ENCODE results near the gene NFKBIE. TPM values are rescaled to one million over a fixed set of nuclear protein-coding genes. Genes with fewer than 3 reads are reported as not detected.
A peak's percentile ranks its signal among the peaks of the same experiment; 100 is the strongest.

NFKBIE gene
- total RNA-seq, 6 experiments from 2014 or later, result 2.5 to 30.2 (median 10.8) TPM

DNA sequence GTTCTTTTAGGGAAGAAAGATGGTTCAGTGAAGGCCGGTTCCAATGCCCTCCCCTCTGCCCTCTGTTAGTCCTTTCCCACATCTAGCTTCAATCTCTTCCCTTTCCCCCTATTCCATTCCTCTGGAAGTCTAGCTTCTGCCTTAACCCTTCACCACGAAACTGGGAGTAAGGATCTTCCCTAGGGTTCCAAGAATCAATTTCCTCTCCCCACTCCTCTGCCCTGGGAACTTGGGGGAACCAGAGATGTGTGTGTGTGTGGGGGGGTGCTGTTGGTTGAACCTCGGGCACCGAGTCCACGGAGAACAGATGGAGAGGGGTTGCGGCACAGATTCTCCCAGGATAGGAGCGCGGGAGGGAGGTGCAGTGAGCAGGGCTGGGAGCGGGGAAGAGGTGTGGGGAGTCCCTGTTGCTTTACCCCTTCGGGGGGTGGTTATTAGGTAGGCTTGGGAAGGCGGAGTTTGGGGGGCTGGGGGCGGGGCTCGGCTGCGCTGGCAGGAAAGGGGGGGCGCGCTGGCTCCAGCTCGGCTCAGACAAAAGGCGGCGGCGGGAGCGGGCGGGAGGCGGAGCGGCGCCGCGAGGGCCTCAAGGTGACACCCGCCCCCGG is 4.7 kb upstream of the NFKBIE start, which contains the start of gene TMEM151B:
Gene TMEM151B (plus strand): TSS at position 530 of the 605 bp plus-strand sequence. CDS start 293 bp downstream, outside the sequence.
- Histone ChIP-seq H3K27me3 (no peaks in the 10 kb centered on the region), H3K36me3 (no peaks in the 10 kb centered on the region), H3K9me3 (no peaks in the 10 kb centered on the region), H3K4me3 (peak within 1 kb of the TSS in 1 of 3 donors; percentile 27), H3K4me1 (no peaks in the 10 kb centered on the region), H3K27ac (no peak within 1 kb of the TSS)
- no peak for TF ChIP-seq POLR2A (IDR thresholded peaks at IDR 0.05)
- TF ChIP-seq, protein P1, sequence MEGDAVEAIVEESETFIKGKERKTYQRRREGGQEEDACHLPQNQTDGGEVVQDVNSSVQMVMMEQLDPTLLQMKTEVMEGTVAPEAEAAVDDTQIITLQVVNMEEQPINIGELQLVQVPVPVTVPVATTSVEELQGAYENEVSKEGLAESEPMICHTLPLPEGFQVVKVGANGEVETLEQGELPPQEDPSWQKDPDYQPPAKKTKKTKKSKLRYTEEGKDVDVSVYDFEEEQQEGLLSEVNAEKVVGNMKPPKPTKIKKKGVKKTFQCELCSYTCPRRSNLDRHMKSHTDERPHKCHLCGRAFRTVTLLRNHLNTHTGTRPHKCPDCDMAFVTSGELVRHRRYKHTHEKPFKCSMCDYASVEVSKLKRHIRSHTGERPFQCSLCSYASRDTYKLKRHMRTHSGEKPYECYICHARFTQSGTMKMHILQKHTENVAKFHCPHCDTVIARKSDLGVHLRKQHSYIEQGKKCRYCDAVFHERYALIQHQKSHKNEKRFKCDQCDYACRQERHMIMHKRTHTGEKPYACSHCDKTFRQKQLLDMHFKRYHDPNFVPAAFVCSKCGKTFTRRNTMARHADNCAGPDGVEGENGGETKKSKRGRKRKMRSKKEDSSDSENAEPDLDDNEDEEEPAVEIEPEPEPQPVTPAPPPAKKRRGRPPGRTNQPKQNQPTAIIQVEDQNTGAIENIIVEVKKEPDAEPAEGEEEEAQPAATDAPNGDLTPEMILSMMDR (IDR thresholded peaks at IDR 0.05), result no peak
- 32% methylated on average over 8 of the region's 29 CpGs for WGBS (ENCODE audit: insufficient coverage, low coverage, low lambda C conversion rate, missing lambda C conversion rate)
- ATAC-seq (no peak), DNase-seq (peak in 1 of 3 donors; percentile 8)
- intact Hi-C loops (cut with DNase I), result loop anchor here (5.0 kb wide), 1 partner anchor 67 kb away; no protein-coding TSS in a partner anchor

DNA sequence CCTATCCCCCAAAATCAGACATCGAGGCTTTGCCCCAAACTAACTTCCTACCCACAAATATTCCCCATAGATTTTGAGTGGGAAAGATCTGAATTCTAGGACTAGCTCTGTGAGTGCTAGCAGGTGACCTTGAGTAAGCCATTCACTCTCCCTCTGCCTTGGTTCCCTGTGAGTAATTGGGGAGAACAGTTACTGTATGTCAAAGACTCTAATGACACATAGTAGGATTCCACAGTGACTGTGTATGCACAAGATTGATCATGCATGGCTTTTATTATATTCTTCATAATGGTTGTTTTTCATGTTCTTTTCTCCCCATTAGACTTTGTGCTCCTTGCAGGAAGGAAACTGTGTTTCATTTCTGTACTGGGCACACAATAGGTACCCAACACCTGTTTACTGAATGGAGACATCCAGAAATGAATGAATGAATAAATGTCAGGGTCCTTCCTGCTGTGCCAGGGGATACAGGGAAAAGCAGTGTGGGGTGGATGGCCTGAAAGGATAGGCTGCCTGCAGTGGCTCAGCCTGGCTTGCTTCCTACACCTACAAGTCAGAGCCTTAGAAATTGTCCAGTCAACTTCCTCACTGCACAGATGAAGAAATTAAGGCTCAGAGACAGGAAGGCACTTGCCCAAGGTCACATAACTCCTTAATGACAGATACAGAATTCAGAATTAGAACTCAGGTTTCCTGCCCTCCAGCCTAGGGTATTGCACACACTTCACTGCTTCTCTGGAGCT is 4.0 kb upstream of the NFKBIE start:
- TF ChIP-seq, protein P1 (IDR thresholded peaks at IDR 0.05), result no peak
- TF ChIP-seq POLR2A (IDR thresholded peaks at IDR 0.05), result no peak
- H3K27me3 ChIP-seq, result no peaks in the 10 kb centered on the region
- no peak overlapping the region for H3K27ac ChIP-seq
- ATAC-seq (no peak), DNase-seq (peak in 1 of 3 donors; percentile 11)
- intact Hi-C loops (cut with DNase I), result loop anchor here (5.0 kb wide), 1 partner anchor 68 kb away; no protein-coding TSS in a partner anchor
- WGBS (ENCODE audit: insufficient coverage, low coverage, low lambda C conversion rate, missing lambda C conversion rate), result 13% methylated on average over 1 of the region's 1 CpG
- peaks cover 0 to 5% (median 1%) of the 10 kb centered on the region in 4 donors for H3K4me1 ChIP-seq
- no peak overlapping the region for H3K4me3 ChIP-seq
- H3K9me3 ChIP-seq, result no peaks in the 10 kb centered on the region
- no peaks in the 10 kb centered on the region for H3K36me3 ChIP-seq

DNA sequence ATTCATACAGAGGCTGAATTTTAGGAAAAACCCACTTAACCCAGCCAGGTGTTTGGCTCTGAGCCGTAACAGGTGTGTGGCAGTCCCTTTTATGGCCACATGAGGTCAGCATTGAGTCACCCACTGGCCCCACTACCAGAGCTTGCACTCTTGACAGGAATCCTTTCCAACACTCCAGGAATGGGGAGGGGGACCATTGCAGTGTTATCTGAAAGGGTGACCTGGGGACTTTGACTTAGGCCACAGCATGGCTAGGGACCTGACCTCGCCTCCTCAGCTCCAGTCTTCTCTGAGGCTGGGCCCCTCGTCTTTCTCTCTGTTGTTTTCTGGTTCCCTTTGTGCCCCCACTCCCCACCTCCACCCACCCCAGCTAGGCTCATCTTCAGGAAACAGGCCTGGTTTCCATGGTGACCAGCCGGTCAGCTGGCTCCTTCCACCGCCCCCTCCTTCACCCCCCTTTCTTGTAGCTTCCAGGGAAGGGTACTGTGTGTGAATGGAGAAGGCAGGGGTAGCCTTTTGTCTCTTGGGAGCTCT is 2.8 kb upstream of the NFKBIE start:
- WGBS (ENCODE audit: insufficient coverage, low coverage, low lambda C conversion rate, missing lambda C conversion rate), result 16% methylated on average over 5 of the region's 5 CpGs
- Histone ChIP-seq H3K4me3 (no peak overlapping the region), H3K9me3 (no peaks in the 10 kb centered on the region), H3K36me3 (no peaks in the 10 kb centered on the region), H3K27ac (no peak overlapping the region), H3K4me1 (peaks cover 0 to 16% (median 7%) of the 10 kb centered on the region in 4 donors), H3K27me3 (no peaks in the 10 kb centered on the region)
- ATAC-seq (peak; percentile 31 to 56 (median 42)), DNase-seq (peak in 1 of 3 donors; percentile 63)
- TF ChIP-seq POLR2A (IDR thresholded peaks at IDR 0.05), result no peak
- TF ChIP-seq, protein P1 (IDR thresholded peaks at IDR 0.05), result peak; percentile 86 to 96 (median 94)
- intact Hi-C loops (cut with DNase I), result loop anchor here (5.0 kb wide), 1 partner anchor 69 kb away; no protein-coding TSS in a partner anchor

DNA sequence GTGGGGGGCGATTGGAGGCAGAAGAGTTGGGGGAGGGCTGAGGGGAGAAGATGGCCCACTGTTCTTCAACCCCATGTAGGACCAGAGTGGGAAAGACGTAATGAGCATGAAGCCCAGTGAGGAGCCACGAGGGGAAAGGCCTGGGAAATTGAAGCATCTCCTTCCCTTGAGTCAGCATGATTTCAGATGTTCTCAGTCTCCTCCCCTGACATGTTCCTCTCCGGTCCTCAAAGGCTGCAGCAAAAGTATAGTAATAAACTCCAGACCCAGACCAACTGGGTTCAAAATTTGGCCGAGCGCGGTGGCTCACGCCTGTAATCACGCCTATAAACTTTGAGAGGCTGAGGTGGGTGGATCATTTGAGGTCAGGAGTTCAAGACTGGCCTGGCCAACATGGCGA is 1.9 kb upstream of the NFKBIE start:
- no peaks in the 10 kb centered on the region for H3K36me3 ChIP-seq
- TF ChIP-seq POLR2A (IDR thresholded peaks at IDR 0.05), result no peak
- TF ChIP-seq, protein P1 (IDR thresholded peaks at IDR 0.05), result no peak
- WGBS (ENCODE audit: insufficient coverage, low coverage, low lambda C conversion rate, missing lambda C conversion rate), result 73% methylated on average over 3 of the region's 10 CpGs
- no peaks in the 10 kb centered on the region for H3K9me3 ChIP-seq
- DNase-seq (peak in 1 of 3 donors; percentile 27), ATAC-seq (no peak)
- H3K4me3 ChIP-seq, result no peak overlapping the region
- H3K27ac ChIP-seq, result no peak overlapping the region
- peaks cover 0 to 16% (median 7%) of the 10 kb centered on the region in 4 donors for H3K4me1 ChIP-seq
- intact Hi-C loops (cut with DNase I), result loop anchor here (5.0 kb wide), 1 partner anchor 70 kb away; no protein-coding TSS in a partner anchor
- H3K27me3 ChIP-seq, result no peaks in the 10 kb centered on the region

Data from right lobe of liver (tissue), 6 donors.